BJ (cell line): ENCODE data around the gene TPPP3. TPM values are rescaled to one million over a fixed set of nuclear protein-coding genes. Genes with fewer than 3 reads are reported as not detected.
"Not testable (repeated sequence)": the region's sequence is repeated elsewhere in the genome, so short reads cannot be mapped to it uniquely, and the experiment has no call there.

Experiments
- CTCF ChIA-PET: fragments of 350-600 bp; formaldehyde crosslinking; extraction: SDS; loops from one replicate; lab custom pipeline; 2021; ENCODE audit warnings: antibody characterized with exemption, inconsistent platforms; lab: Yijun Ruan, JAX
- POLR2A ChIA-PET: fragments of 300-600 bp; sonication (Branson Sonifier 250); formaldehyde crosslinking; extraction: SDS; loops from one replicate; lab custom pipeline; 2021; ENCODE audit warnings: antibody characterized with exemption; lab: Charles Lee
- DNase-seq: peaks from one replicate; pipeline ENCODE4 v3.0.0-alpha.2; 2011; ENCODE audit warnings: low read depth
- H3K27me3 ChIP-seq: 2 replicates; pipeline ENCODE4 v1.6.0; 2011; ENCODE audit warnings: low read length; ENCODE audit not compliant: control insufficient read depth, insufficient read depth
- H3K36me3 ChIP-seq: 2 replicates; pipeline ENCODE4 v1.5.1; 2011; ENCODE audit warnings: low read length; ENCODE audit not compliant: control insufficient read depth, insufficient read depth
- H3K4me3 ChIP-seq: 2 replicates; pipeline ENCODE4 v1.5.1; 2011; ENCODE audit warnings: low read depth, mild to moderate bottlenecking, control low read depth, low read length
- CTCF ChIP-seq: IDR thresholded peaks from 2 replicates; pipeline ENCODE4 v1.5.1; 2011; ENCODE audit warnings: low read depth, mild to moderate bottlenecking, control low read depth, inconsistent platforms, low read length, moderate library complexity; ENCODE audit not compliant: insufficient read depth
- polyA plus RNA-seq: library from polyadenylated mRNA; depleted of rRNA; stranded (reverse); fragments of >200 nt; gene quantifications from 2 replicates; pipeline ENCODE4 v1.2.3, GENCODE V29; 2011

TPPP3 gene
- polyA plus RNA-seq, 1 experiment = 0.64 TPM

DNA sequence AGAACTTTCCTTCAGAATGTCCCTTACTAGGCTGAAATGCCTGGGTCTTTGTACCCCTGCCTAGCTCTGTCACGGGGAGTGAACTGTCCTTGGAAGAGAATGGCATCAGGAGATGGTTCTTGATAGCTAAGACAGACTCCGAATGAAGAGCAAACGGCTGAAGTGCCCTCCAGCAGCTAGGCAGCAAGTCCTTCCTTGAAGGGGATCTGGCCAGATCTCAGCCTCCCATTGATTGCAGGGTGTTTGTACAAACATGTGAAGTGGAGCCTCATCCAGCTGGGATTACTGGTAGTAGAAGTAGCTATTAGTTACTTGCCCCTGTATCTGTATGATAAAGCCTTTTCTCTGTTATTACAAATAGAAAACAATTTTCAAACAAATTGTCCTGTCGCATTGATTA is 35.7 kb downstream of the TPPP3 start:
- H3K4me3 ChIP-seq = no peak overlapping the region
- DNase-seq = no peak
- TF ChIP-seq CTCF = no peak
- peaks cover 15% of the 10 kb centered on the region for H3K27me3 ChIP-seq
- ChIA-PET CTCF (interaction anchor here (0.7 to 1.3 kb wide), 3 partner anchors 14 to 858 kb away, joined by 3 to 4 read pairs (median 3); no protein-coding TSS in a partner anchor), POLR2A (no interaction called here)
- no peaks in the 10 kb centered on the region for H3K36me3 ChIP-seq

DNA sequence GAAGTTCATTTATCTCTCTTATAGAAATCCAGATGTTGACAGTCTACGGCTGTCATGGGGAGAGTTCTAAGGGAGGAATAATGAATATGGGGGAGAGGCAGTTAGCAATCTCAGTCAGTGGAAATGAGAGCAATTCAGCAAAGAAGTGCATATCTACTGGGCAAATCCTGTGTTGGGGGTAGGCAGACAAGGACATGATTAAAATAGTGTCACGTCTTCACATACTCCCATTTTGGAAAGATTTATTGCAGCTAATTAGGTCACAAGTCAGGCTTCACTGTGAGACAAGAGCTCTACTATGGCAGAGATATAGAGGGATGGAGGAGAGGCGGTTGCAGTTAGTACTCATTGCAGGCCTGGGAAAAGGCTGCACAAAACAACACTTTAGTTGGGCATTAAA is 36.9 kb downstream of the TPPP3 start:
- ChIA-PET POLR2A (no interaction called here), CTCF (interaction anchor here (0.6 to 1.3 kb wide), 3 partner anchors 13 to 109 kb away, joined by 3 to 4 read pairs (median 3); no protein-coding TSS in a partner anchor)

DNA sequence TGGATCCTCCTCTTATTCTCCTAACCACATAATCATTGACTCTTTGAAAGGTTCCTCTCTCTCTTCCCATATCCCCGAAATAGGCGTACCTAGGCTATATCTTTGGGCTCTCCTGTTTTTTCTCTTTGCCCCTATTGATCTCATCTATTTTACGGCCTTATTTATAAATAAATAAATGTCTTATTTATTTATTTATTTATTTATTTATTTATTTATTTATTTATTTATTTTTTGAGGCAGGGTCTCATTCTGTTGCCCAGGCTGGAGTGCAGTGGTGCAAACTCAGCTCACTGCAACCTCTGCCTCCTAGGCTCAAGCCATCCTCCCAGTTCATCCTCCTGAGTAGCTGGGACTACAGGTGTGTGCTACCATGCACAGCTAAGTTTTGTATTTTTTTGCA is 40.8 kb downstream of the TPPP3 start:
- H3K27me3 ChIP-seq, H3K4me3 ChIP-seq, DNase-seq, POLR2A ChIA-PET, H3K36me3 ChIP-seq: not testable (repeated sequence)
- CTCF ChIA-PET = interaction anchor here (0.9 to 2.5 kb wide), 7 partner anchors 13 to 114 kb away, joined by 3 to 9 read pairs (median 3); no protein-coding TSS in a partner anchor

More for the DNA sequence above, 36.9 kb downstream of the TPPP3 start:
- H3K27me3 ChIP-seq = peaks cover 15% of the 10 kb centered on the region
- no peak overlapping the region for H3K4me3 ChIP-seq
- TF ChIP-seq CTCF = no peak
- no peaks in the 10 kb centered on the region for H3K36me3 ChIP-seq
- no peak for DNase-seq

- DNase-seq = no peak
- CTCF ChIA-PET = interaction anchor here (0.8 to 1.5 kb wide), 5 partner anchors 11 to 125 kb away, joined by 3 to 9 read pairs (median 4); no protein-coding TSS in a partner anchor
- H3K4me3 ChIP-seq = no peak overlapping the region
- POLR2A ChIA-PET = no interaction called here
- no peaks in the 10 kb centered on the region for H3K36me3 ChIP-seq
- TF ChIP-seq CTCF = no peak
- peaks cover 4% of the 10 kb centered on the region for H3K27me3 ChIP-seq
These were observed 43.0 kb downstream of the TPPP3 start for GRCh38 chr16:67350324-67350723.

DNA sequence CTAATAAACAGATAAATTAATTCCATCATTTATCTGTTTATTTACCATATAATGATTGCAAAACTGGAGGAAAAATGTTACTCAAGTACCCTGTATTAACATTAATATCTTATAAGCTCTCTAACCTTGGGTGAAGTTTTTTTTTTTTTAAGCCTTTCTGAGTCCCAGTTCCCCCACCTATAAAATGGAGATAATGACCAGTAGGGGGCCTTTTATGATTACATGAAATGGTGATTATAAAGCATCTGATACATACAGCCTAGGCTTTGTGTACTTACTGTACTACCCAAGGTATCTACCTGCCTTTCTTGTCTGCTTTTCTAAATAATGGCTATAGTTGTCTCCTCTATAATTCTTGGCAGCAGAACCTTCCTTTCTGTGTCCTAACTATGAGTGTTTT is 44.1 kb downstream of the TPPP3 start:
- ChIA-PET POLR2A (no interaction called here), CTCF (interaction anchor here (0.6 to 1.5 kb wide), 4 partner anchors 10 to 126 kb away, joined by 3 to 9 read pairs (median 4); no protein-coding TSS in a partner anchor)
- no peak overlapping the region for H3K4me3 ChIP-seq
- peak; percentile 51 for TF ChIP-seq CTCF
- DNase-seq = no peak
- H3K36me3 ChIP-seq = no peaks in the 10 kb centered on the region
- H3K27me3 ChIP-seq = peaks cover 4% of the 10 kb centered on the region

DNA sequence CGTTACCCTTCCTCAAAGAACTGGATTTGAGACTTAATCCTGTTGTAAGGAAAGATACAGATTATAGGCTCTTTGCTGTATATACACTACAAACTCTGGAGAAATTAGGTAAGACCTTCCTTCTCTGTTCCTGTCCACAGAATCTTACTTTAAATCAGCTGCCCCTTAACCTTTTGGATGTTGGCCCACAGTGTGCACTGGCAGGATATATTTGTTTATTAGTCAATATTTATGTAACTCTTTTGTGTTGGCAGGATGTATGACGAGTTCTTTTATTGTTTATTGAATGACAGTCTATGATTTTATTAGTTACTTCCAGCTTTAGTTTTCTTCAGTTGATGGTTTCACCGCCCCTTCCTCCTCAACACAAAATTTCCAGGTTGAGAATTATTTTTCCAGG is 47.0 kb downstream of the TPPP3 start:
- POLR2A ChIA-PET = no interaction called here
- CTCF ChIA-PET = interaction anchor here (1.4 to 2.7 kb wide), 3 partner anchors 20 to 119 kb away, joined by 7 to 12 read pairs (median 8); partner anchors contain the start of genes KCTD19 and LRRC36
- TF ChIP-seq CTCF = no peak
- DNase-seq = no peak
- Histone ChIP-seq H3K4me3 (no peak overlapping the region), H3K27me3 (0 out of 2 replicates have a peak, but pooled peaks cover 1% of the 10 kb centered on the region), H3K36me3 (no peaks in the 10 kb centered on the region)
